GM12878 (cell line): ENCODE measurements around the gene PLXND1.

Source experiments
- BRCA1 ChIP-seq: IDR thresholded peaks from 2 replicates; pipeline ENCODE4 v1.6.1; 2011; ENCODE audit warnings: low read depth, low read length, improper control_type of control experiment
- CTCF ChIP-seq, 3 experiments: IDR thresholded peaks in 2 of 3; conservative IDR thresholded peaks in 1 of 3; 2 replicates each; pipeline ENCODE4 v1.5.1; 2011; ENCODE audit warnings: low read depth in 3 of 3, low read length in 3 of 3, mild to moderate bottlenecking in 3 of 3, control low read depth in 2 of 3, moderate library complexity in 2 of 3, inconsistent platforms in 1 of 3, mixed read lengths in 1 of 3; ENCODE audit not compliant: control insufficient read depth in 2 of 3, insufficient read depth in 1 of 3; ENCODE audit errors: extremely low read depth in 1 of 3
- EP300 ChIP-seq, 2 experiments: fragments of 150-350 bp in 1 of 2; IDR thresholded peaks; 2 replicates each; pipeline ENCODE4 v1.6.1; 2011 to 2012; ENCODE audit warnings: low read depth in 2 of 2, low read length in 2 of 2, borderline replicate concordance in 1 of 2, improper control_type of control experiment in 1 of 2, inconsistent platforms in 1 of 2; ENCODE audit not compliant: control insufficient read depth in 1 of 2
- HDAC2 ChIP-seq: fragments of 200-600 bp; sonication (generic); IDR thresholded peaks from 2 replicates; pipeline ENCODE4 v1.6.1; 2017
- JUND ChIP-seq: IDR thresholded peaks from 2 replicates; pipeline ENCODE4 v1.6.1; 2012; ENCODE audit warnings: low read depth, mild to moderate bottlenecking, low read length, improper control_type of control experiment, moderate library complexity
- POLR2A ChIP-seq: IDR thresholded peaks from 2 replicates; pipeline ENCODE4 v1.6.1; 2011; ENCODE audit warnings: low read depth, mild to moderate bottlenecking, low read length
- RAD51 ChIP-seq: fragments of 450-650 bp; IDR thresholded peaks from 2 replicates; pipeline ENCODE4 v1.6.1; 2016; ENCODE audit warnings: moderate library complexity, mild to moderate bottlenecking, inconsistent platforms
- RB1 ChIP-seq: fragments of 450-650 bp; formaldehyde crosslinking; IDR thresholded peaks from 2 replicates; pipeline ENCODE4 v1.6.1; 2017; ENCODE audit warnings: mild to moderate bottlenecking, borderline replicate concordance
- REST ChIP-seq: IDR thresholded peaks from 2 replicates; pipeline ENCODE4 v1.6.1; 2012; ENCODE audit warnings: mild to moderate bottlenecking, low read depth, low read length
- ZBED1 ChIP-seq: IDR thresholded peaks from 2 replicates; pipeline ENCODE4 v1.6.1; 2016; ENCODE audit warnings: borderline replicate concordance
- ZNF274 ChIP-seq: IDR thresholded peaks from one replicate; pipeline ENCODE4 v1.8.0; 2011; ENCODE audit not compliant: insufficient read length, insufficient read depth

DNA sequence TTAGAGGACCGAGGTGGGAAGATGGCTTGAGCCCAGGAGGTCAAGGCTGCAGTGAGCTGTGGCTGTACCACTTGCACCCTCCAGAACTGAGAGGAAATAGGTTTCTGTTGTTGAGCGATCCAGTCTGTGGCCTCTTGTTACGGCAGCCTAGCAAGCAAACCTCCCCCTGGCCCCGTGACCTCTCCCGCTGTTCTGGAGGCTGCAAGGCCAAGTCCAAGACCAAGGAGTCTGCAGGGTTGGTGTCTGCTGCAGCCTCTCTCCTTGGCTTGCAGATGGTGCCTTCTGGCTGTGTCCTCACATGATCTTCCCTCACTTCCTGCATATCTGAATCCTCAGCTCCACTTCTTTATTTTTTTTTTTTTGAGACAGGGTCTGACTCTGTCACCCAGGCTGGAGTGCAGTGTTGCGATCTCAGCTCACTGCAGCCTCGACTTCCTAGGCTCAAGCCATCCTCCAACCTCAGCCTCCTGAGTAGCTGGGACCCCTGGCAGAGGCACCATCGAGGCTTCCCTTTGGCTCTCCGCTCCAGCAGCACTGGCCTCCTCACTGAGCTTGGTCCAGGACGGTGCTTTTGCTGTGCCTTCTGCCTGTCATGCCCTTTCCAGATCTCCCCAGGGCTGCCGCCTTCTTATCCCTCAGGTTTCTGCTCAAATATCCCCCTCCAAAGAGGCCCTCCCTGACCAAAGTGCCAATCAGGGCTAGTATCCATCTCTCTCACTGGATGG lies 18.0 kb upstream of the PLXND1 start:
- TF ChIP-seq EP300 (IDR thresholded peaks at IDR 0.05; ENCODE audit: borderline replicate concordance in 1 of 2, control insufficient read depth in 1 of 2, low read depth in 2 of 2, low read length in 2 of 2) (no peak), ZNF274 (no peak), RAD51 (no peak), REST (no peak), BRCA1 (no peak), ZBED1 (no peak), JUND (no peak), RB1 (no peak), CTCF (IDR thresholded peaks at IDR 0.05 in 2 of 3, conservative IDR thresholded peaks at IDR 0.05 in 1 of 3; ENCODE audit: control insufficient read depth in 2 of 3, extremely low read depth in 1 of 3, insufficient read depth in 1 of 3, low read depth in 3 of 3, low read length in 3 of 3) (no peak), POLR2A (no peak), HDAC2 (no peak)
